GM21381 (cell line): ENCODE results near the gene HDDC3.
A peak's percentile ranks its signal among the peaks of the same experiment; 100 is the strongest.
"Not testable (repeated sequence)": the region's sequence is repeated elsewhere in the genome, so short reads cannot be mapped to it uniquely, and the experiment has no call there.

Source experiments
- ATAC-seq: cut with Tn5 transposase; IDR thresholded peaks from one replicate; pipeline ENCODE4 v1.9.1; 2021; ENCODE audit warnings: mild to moderate bottlenecking, moderate library complexity; ENCODE audit not compliant: unreplicated experiment

HDDC3 gene

DNA sequence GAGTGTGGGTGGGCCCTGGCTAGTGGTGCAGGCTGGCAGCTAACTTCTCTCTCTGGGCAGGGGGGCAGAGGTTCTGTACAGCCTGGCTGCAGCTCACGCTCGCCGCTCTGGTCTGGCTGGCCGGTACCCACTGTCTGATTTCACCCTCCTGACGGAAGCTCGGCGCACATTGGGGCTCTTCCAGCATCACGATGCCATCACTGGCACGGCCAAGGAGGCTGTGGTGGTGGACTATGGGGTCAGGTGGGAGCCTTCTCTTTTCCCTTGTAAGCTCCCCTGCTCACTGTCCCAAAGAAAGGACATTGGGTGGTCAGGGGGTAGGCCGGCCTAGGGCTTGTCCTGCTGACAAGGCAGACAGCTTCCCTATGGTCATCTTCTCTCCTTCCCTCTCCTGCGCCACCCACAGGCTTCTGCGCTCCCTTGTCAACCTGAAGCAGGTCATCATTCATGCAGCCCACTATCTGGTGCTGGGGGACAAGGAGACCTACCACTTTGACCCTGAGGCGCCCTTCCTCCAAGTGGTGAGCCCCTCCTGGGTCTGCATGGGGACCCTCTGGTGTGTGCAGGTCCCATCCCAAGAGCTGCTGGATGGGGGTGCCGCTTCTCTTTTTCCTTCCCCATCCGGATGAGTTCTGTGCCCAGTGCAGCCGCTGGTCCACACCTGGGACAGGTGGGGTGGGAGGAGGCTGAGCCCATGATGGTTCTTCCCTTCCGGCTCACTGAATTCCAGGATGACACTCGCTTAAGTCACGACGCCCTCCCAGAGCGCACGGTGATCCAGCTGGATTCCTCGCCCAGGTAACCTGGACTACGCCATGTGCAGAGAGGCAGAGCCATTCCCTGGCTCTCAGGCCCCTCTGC lies 21.7 kb downstream of the HDDC3 start:
- ATAC-seq, result no peak

DNA sequence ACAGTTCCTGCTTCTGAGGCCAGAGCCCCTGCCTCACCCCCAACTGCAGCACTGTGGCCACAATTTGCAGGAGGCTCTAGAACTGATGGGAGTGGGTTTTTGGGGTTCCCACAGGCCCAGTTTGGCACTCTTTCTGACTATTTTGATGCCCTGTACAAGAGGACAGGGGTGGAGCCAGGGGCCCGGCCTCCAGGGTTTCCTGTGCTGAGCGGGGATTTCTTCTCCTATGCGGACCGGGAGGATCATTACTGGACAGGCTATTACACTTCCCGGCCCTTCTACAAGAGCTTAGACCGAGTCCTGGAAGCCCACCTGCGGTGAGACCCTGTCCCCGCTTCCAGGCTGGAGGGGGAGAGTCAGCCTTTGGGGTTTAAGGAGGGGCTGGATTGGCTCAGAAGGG lies 22.4 kb downstream of the HDDC3 start:
- ATAC-seq, result no peak

DNA sequence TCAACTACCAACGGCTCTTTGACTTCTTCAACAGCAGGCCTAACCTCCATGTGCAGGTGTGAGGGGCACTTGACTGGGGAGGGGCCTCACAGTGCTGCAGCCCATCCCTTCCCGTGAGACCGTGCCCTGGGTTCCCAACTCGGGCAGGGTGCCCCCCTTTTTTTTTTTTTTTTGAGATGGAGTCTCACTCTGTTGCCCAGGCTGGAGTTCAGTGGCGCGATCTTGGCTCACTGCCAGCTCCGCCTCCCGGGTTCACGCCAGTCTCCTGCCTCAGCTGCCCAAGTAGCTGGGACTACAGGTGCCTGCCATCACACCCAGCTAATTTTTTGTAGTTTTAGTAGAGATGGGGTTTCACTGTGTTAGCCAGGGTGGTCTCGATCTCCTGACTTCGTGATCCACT lies 22.9 kb downstream of the HDDC3 start:
- ATAC-seq, result not testable (repeated sequence)

DNA sequence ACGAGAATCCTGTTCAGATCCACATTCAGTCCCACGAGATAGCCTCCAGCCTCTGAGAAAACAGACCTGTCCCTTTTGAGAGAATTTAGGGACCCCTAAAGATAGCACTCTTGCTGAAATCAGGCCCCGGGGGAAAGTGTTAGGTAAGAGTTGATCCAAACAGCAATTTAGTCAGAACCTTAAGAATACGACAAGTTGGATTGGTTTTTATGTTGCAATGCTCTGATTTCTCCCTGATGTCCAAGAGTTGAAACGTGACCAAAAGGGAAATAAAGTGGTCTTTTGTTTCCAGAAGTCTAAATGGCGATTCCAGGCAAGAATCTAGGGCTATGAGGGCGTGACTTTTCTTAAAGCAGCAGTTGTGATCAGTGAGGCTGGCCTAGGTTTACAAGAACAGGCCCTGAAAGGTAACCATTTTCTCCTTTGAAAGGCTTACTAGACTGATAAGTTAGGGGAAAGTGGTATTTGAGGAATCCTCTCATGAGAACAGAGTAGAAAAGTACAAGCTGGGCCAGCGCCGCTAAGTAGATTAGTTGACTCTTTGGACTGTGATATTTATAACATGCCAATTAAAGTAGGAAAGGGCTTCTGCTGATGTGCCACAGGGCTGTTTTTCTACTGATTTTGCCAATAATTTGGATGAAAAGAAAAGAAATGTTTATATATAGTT lies 24.4 kb downstream of the HDDC3 start:
- ATAC-seq, result no peak

DNA sequence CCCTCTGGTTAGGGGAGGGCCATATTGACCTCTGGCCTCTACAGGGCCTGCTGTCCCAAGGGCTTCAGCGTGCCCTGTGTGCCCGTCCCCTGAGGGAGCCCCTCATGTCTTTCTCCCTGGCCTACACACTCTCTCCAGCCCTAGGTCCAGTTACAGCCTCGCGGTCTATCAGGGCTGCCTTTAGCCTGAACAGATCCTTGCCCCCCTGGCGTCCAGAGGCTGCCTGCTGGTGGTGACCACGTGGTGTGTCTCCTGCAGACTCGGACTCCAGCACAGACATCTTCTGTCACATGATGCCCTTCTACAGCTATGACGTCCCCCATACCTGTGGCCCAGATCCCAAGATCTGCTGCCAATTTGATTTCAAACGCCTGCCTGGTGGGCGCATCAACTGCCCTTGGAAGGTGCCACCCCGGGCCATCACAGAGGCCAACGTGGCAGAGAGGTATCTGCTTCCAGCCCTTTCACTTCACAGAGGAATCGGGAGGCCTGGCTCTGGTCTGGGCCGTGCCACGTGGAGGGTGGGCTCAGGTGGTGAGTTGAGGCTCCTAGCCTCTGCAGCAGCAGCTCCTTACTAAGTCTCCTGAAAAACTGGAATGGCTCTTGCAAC lies 25.2 kb downstream of the HDDC3 start:
- no peak for ATAC-seq

DNA sequence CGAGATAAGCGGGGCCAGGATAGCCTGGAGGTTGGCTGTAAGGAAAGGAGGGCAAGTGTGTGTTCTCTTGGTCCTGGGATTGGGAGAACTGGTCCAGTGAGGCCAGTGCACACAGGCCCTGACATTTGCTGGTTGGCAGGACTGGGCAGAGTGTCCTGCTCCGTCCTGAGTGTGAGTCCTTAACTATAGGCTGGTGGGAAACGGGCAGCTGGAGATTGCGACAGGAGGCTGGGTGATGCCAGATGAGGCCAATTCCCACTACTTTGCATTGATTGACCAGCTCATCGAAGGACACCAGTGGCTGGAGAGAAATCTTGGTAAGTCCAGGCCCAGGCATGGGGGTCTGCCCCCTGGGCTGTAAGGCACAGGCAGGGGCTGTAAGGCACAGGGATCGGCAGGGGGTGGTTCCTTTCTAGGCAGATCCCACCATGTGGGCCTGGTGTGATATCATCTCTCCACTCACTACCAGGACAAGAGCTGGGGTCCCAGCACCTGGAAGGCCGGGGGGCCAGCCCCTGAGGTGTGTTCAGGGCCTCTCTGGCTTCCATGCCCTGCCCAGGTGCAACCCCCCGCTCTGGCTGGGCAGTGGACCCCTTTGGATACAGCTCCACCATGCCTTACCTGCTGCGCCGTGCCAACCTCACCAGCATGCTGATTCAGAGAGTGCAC lies 26.0 kb downstream of the HDDC3 start:
- ATAC-seq, result no peak

DNA sequence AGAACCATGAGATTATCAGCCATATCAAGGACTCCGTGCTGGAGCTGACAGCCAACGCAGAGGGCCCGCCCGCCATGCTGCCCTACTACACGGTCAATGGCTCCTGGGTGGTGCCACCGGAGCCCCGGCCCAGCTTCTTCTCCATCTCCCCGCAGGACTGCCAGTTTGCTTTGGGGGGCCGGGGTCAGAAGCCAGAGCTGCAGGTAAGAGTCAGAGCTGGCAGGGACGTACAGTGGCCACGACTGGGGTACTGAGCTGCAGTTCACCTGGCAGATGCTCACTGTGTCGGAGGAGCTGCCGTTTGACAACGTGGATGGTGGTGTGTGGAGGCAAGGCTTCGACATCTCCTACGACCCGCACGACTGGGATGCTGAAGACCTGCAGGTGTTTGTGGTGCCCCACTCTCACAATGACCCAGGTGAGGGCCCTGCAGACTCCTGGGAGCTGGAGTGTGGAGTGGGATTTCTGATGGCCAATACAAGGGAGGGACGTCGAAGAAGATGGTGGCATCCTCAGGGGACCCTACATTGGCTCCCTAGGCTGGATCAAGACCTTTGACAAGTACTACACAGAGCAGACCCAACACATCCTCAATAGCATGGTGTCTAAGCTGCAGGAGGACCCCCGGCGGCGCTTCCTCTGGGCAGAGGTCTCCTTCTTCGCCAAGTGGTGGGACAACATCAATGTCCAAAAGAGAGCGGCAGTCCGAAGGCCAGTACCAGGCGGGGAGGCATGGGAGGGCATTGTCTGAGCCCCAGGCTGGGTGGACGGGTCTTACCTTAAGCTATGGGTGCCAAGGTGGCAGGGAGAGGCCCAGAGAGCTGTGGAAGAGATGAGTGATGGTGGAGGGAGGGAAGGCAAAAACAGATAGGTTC lies 26.8 kb downstream of the HDDC3 start:
- ATAC-seq, result no peak

DNA sequence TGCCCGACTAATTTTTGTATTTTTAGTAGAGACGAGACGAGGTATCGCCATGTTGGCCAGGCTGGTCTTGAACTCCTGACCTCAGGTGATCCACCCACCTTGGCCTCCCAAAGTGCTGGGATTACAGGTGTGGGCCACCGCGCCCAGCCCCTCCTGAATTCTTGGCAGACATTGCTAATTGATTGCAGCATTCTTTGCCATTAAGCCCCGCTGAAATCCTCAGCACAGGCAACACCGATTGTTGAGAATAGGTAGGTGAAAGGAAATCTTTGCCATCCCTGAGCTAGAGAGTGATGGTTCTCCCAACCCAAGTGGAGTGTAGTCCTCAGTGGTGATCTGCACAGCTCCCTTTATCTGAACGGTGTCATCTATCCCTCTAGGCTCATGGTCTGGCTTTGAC lies 27.6 kb downstream of the HDDC3 start:
- no peak for ATAC-seq

DNA sequence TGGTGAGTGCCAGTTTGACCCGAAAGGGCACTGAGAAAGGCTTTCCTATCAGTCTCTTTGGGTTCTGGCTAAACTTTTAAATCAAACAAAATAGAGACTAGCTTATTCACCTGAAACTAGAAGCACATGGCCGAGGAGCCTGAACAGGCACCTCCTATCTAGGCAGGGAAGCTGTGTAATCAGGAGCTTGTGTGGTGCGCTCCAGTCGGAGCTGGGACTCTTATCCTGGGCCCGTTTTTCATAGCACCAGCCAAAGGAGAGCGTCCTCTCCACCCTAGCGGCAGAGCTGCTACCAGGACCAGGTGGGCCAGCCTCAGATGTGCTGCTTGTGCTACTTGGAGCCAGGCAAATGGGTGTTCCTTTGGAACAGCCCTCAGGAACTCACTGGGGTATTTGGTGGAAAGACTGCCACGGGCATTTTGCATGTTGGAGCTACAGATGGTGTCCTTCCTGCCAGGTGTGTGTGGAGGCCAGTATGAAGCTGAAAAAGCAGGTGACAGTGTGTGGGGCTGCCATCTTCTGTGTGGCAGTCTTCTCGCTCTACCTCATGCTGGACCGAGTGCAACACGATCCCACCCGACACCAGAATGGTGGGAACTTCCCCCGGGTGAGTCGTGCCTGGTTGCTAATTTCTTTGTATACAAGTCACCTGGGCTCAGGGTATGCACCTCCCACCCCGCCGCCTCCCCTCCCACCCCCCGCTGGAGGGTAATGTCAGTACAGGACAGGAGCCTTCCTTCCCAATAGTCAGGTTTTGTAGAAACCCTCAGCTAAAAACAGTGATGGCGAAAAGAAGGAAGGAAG lies 28.4 kb downstream of the HDDC3 start:
- ATAC-seq, result no peak

DNA sequence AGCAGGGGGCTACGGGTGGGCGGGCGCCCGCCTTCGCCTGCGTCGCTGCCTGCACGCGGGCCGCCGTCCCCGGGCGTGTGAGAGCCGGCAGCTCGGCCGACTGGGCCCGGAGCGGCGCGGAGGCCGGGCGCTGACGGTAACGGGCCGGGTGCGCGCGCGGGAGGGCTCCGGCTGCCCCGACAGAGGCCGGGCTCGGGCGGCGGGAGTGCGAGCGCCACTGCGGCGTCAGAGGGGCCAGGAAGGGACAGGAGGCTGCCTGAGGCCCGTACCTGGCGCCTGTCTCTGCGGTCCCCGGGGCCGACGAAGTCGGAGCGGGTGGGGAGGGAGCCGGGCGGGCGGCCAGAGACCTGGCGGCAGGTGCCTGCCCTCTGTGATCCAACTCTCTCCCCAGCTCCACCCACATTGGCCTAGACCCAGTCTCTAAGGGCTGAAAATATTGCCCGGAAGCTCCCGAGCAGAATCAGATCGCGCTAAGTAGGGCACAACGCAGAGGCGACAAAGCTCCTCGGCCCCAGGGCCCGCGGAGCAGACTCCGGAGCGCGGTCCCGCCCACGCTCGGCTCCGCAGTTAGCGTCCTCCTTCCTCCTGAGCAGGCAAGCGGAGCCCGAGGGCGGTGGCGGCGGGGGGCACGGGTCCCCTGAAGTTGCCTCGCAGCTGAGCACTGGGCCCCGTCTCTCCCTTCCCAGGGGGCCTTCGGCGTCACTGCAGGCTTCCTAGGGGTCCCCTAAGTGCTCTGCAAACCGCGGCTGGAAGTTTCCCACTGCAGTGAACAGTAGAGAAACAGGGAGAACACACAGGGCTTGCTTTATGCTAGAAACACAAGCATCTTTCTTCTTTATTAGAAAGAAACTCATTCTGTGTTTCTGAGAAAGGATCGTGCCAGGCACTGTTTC lies 29.3 kb downstream of the HDDC3 start, which contains the start of gene MAN2A2:
TSS of gene MAN2A2 (plus strand) at position 463 of the 893 bp plus-strand sequence. CDS start 906 bp downstream, outside the sequence.
- ATAC-seq, result peak; percentile 50

DNA sequence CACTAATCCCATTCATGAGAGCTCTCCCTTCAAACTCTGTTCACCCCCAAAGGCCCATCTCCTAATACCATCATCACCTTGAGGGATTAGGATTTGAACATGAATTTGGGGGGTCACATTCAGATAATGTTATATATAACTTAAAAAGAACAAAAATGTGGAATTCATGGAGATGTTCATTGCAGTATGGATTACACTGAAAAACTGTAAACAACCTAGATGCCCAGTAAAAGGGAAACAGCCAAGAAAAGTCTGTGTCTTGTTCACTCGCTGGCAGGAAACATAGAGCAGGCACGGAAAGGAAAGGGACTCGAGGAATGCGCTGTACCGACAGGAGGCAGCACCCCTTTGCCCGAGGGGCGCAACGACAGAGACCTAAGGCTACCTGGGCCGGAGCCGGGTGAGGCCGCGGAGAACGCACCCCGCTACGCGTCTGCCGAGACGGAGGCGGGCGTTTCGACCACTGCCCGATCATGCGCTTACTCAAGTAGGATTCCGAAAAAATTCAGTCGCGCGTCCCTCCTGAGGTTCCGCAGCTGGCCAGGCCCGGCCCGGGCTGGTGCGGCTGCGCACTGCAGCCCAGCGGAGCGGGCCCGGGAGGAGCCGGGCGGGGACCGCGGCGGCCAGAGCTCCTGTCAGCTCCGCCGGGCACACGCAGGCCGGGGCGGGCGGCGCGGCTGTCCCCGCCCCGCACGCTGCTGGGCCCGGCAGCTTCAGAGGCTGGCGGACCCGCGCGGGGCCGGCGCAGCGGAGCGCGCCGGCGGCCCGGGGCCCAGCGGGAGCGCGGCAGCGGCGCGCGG lies 30.1 kb downstream of the HDDC3 start:
- peak; percentile 65 for ATAC-seq

DNA sequence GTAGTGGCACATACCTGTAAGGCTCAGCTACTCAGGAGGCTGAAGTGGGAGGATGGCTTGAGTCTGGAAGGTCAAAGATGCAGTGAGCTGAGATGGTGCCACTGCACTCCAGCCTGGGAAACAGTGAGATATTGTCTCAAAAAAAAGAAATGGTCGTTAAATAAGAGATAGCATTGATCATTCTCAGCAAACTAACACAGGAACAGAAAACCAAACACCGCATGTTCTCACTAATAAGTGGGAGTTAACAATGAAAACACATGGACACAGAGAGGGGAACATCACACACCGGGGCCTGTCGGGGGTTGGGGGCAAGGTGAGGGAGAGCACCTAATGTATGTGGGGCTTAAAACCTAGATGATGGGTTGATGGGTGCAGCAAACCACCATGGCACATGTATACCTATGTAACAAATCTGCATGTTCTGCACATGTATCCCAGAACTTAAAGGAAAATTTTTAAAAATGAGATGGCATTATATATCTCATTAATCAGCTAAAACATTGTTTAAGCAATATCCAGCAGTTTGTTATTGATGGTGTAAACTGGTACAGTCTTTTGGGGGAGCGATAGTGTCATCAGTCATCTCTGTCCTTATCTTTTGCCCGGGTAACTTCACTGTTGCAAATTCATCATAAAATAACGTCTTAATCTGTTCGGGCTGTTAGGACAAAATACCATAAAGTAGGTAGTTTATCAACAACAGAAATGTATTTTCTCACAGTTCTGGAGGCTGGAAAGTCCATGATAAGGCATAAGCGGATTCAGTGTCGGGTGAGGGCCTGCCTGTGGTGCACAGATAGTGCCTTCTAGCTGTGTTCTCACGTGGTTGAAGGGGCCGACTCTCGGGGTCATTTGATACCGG lies 30.9 kb downstream of the HDDC3 start:
- ATAC-seq, result no peak

DNA sequence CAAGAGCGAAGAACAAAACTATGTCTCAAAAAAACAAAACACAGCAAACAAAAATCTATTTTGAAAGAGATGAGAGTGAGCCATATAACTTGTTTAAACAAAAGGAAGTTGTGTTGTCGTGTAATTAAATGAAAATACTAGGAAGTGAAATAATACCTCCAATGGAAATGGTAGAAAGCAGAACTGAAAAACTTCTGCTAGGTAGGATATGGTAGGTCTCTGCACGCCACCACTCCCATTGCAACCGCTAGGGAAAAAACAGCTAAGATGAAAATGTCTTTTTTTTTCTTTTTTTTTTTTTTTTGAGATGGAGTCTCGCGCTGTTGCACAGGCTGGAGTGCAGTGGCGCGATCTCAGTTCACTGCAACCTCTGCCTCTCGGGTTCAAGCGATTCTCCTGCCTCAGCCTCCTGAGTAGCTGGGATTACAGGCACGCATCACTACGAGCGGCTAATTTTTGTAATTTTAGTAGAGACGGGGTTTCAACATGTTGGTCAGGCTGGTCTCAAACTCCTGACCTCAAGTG lies 35.2 kb downstream of the HDDC3 start:
- not testable (repeated sequence) for ATAC-seq

DNA sequence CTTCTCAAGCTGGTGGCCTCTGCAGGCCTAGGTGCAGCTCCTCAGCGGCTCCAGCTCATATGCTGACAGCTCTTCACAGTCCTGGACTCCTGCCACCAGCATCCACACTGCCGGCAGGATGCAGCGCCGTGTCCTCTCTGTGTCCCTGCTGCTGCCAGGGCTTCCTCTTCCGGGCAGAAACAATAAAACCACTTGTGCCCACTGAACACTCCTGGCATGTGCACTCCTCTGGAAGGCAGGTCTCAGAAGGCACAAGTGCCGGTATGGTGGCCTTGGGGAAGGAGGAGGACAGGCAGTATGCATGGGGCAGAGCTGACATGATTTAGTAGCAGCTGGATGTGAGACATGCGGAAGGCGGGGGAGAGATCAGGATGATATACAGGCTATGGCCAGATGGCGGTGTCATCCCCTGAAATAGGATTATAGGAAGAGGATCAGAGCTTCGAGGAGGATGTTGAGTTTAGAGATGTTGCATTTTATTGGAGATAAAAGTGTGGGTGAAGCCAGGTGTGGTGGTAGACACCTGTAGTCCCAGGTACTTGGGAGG lies 36.7 kb downstream of the HDDC3 start:
- no peak for ATAC-seq

DNA sequence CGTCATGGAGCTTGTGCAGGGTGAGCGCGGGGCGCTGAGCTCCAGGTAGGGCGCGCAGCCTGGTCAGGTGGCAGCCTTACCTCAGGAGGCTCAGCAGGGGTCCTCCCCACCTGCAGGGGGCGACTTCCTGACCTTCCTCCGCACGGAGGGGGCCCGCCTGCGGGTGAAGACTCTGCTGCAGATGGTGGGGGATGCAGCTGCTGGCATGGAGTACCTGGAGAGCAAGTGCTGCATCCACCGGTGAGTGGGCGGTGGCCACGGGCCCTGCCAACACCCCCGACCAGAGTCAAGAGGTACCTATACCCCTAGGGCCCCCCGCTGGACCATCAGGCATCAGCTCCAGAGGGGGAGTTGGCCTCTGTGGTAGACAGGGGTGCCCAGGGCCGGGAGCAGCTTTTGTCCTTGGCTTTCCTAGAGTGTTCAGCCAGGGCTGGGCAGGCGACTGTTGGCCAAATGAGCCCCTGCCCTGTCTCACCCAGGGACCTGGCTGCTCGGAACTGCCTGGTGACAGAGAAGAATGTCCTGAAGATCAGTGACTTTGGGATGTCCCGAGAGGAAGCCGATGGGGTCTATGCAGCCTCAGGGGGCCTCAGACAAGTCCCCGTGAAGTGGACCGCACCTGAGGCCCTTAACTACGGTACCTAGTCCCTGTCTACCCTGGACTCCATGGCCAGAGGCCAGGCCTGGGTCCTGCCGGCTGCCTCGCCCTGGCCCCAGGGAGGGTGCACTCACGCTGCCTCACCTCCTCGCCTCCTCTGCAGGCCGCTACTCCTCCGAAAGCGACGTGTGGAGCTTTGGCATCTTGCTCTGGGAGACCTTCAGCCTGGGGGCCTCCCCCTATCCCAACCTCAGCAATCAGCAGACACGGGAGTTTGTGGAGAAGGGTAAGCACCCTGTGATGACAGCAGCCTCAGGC lies 38.9 kb downstream of the HDDC3 start:
- ATAC-seq, result no peak
